Measurements from ENCODE around the gene FSTL1.
"Not testable (repeated sequence)": the region's sequence is repeated elsewhere in the genome, so short reads cannot be mapped to it uniquely, and the experiment has no call there.

Gene FSTL1

GRCh38 chr3:120418866-120419490 is 31.8 kb downstream of the FSTL1 start:
- in situ Hi-C loops (cut with HindIII; ENCODE audit: low sequenced_read_pairs), result loop anchor here (25.0 kb wide), 2 partner anchors 143 to 182 kb away; no protein-coding TSS in a partner anchor

GRCh38 chr3:120418446-120418845 is 32.3 kb downstream of the FSTL1 start:
- in situ Hi-C loops (cut with HindIII; ENCODE audit: low sequenced_read_pairs), result loop anchor here (25.0 kb wide), 2 partner anchors 144 to 181 kb away; no protein-coding TSS in a partner anchor

GRCh38 chr3:120417272-120417911 is 33.4 kb downstream of the FSTL1 start:
- in situ Hi-C loops (cut with HindIII; ENCODE audit: low sequenced_read_pairs), result loop anchor here (25.0 kb wide), 2 partner anchors 145 to 180 kb away; no protein-coding TSS in a partner anchor

- in situ Hi-C loops (cut with HindIII; ENCODE audit: low sequenced_read_pairs), result loop anchor here (25.0 kb wide), 2 partner anchors 145 to 180 kb away; no protein-coding TSS in a partner anchor
Observed at GRCh38 chr3:120416868-120417267, 33.9 kb downstream of the FSTL1 start.

- in situ Hi-C loops (cut with HindIII; ENCODE audit: low sequenced_read_pairs), result loop anchor here (25.0 kb wide), 2 partner anchors 147 to 178 kb away; no protein-coding TSS in a partner anchor
Observed at GRCh38 chr3:120415756-120416155, 35.0 kb downstream of the FSTL1 start.

- in situ Hi-C loops (cut with HindIII; ENCODE audit: low sequenced_read_pairs), result loop anchor here (25.0 kb wide), 2 partner anchors 152 to 173 kb away; no protein-coding TSS in a partner anchor
Observed at GRCh38 chr3:120410541-120410940, 40.3 kb downstream of the FSTL1 start.

- in situ Hi-C loops (cut with HindIII; ENCODE audit: low sequenced_read_pairs), result loop anchor here (25.0 kb wide), 2 partner anchors 152 to 173 kb away; no protein-coding TSS in a partner anchor
Observed at GRCh38 chr3:120410116-120410515, 40.7 kb downstream of the FSTL1 start.

- in situ Hi-C loops (cut with HindIII; ENCODE audit: low sequenced_read_pairs), result loop anchor here (25.0 kb wide), 2 partner anchors 155 to 170 kb away; no protein-coding TSS in a partner anchor
Observed at GRCh38 chr3:120407508-120408287, 43.1 kb downstream of the FSTL1 start.

GRCh38 chr3:120404876-120405275 is 45.9 kb downstream of the FSTL1 start:
- in situ Hi-C loops (cut with HindIII; ENCODE audit: low sequenced_read_pairs), result loop anchor here (25.0 kb wide), 2 partner anchors 157 to 168 kb away; no protein-coding TSS in a partner anchor

- in situ Hi-C loops (cut with HindIII; ENCODE audit: low sequenced_read_pairs), result loop anchor here (25.0 kb wide), 2 partner anchors 160 to 165 kb away; no protein-coding TSS in a partner anchor
Observed at GRCh38 chr3:120402257-120402656, 48.5 kb downstream of the FSTL1 start.

- in situ Hi-C loops (cut with HindIII; ENCODE audit: low sequenced_read_pairs), result no loop called here
Observed at GRCh38 chr3:120399372-120399771, 51.4 kb downstream of the FSTL1 start.

- in situ Hi-C loops (cut with HindIII; ENCODE audit: low sequenced_read_pairs), result no loop called here
Observed at GRCh38 chr3:120396469-120396868, 54.3 kb downstream of the FSTL1 start.

GRCh38 chr3:120394347-120394746 is 56.4 kb downstream of the FSTL1 start:
- in situ Hi-C loops (cut with HindIII; ENCODE audit: low sequenced_read_pairs), result no loop called here

- in situ Hi-C loops (cut with HindIII; ENCODE audit: low sequenced_read_pairs), result no loop called here
Observed at GRCh38 chr3:120393761-120394160, 57.0 kb downstream of the FSTL1 start.

GRCh38 chr3:120393243-120393642 is 57.5 kb downstream of the FSTL1 start:
- in situ Hi-C loops (cut with HindIII; ENCODE audit: low sequenced_read_pairs), result no loop called here

- in situ Hi-C loops (cut with HindIII; ENCODE audit: low sequenced_read_pairs), result no loop called here
Observed at GRCh38 chr3:120382941-120383447, 67.8 kb downstream of the FSTL1 start.

- in situ Hi-C loops (cut with HindIII; ENCODE audit: low sequenced_read_pairs), result no loop called here
Observed at GRCh38 chr3:120381503-120381902, 69.3 kb downstream of the FSTL1 start.

- in situ Hi-C loops (cut with HindIII; ENCODE audit: low sequenced_read_pairs), result not testable (repeated sequence)
Observed at GRCh38 chr3:120377948-120378347, 72.8 kb downstream of the FSTL1 start.

- in situ Hi-C loops (cut with HindIII; ENCODE audit: low sequenced_read_pairs), result no loop called here
Observed at GRCh38 chr3:120370463-120370862, 80.3 kb downstream of the FSTL1 start.

- in situ Hi-C loops (cut with HindIII; ENCODE audit: low sequenced_read_pairs), result no loop called here
Observed at GRCh38 chr3:120369037-120369467, 81.7 kb downstream of the FSTL1 start.

GRCh38 chr3:120368172-120368571 is 82.6 kb downstream of the FSTL1 start:
- in situ Hi-C loops (cut with HindIII; ENCODE audit: low sequenced_read_pairs), result no loop called here

Data from DLD1 (cell line).